Measurements from ENCODE around the gene INSR.
"Not testable (repeated sequence)": the region's sequence is repeated elsewhere in the genome, so short reads cannot be mapped to it uniquely, and the experiment has no call there.

Gene INSR

GRCh38 chr19:7293762-7294557 is at the start of gene INSR:
INSR (minus strand) TSS chr19:7294414; CDS start chr19:7293891, 523 bp downstream.
- peak; percentile 95 for DNase-seq

DNA sequence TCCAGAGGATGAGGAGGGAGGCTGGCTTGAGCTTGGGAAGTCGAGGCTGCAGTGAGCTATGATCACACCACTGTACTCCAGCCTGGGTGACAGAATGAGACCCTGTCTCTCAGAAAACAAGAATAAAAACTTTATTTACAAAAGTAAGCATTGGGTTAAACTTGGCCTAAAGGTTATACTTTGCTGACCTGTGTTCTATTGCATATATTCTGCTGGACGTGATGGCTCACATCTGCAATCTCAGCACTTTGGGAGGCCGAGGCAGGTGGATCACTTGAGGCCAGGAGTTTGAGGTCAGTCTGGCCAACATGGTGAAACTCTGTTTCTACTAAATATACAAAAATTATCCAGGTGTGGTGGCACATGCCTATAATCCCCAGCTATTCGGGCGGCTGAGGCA is 47.9 kb upstream of the INSR start:
- DNase-seq: no peak

DNA sequence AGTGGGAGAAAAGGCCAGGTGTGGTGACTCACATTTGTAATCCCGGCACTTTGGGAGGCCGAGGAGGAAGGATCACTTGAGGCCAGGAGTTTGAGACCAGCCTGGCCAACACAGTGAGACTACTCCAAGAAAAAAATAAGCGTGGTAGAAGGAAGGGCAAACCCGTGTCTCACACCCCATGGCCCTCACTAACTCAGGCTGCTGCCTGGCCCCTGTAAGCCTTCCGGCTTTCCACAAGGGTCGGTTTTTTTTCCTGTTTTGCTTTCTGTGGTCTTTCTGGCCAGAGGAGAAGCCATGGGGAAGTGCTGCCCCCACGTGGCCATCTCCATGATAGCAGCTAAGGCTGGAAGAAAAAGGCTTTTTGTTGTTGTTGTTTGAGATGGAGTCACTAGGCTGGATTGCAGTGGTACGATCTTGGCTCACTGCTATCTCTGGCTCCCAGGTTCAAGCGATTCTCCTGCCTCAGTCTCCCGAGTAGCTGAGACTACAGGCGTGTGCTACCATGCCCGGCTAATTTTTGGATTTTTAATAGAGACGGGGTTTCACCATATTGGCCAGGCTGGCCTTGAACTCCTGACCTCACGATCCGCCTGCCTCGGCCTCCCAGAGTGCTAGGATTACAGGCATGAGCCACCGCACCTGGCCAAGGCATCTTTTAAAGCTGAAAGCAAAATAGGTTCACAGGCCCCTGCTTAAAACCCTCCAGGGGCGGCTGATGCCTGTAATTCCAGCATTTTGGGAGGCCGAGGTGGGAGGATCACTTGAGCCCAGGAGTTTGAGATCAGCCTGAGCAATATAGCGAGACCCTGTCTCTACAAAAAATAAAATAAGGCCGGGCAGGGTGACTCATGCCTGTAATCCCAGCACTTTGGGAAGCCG is 47.0 kb upstream of the INSR start:
- peak; percentile 91 for DNase-seq

GRCh38 chr19:7337380-7338194 is 43.4 kb upstream of the INSR start:
- DNase-seq: no peak

DNA sequence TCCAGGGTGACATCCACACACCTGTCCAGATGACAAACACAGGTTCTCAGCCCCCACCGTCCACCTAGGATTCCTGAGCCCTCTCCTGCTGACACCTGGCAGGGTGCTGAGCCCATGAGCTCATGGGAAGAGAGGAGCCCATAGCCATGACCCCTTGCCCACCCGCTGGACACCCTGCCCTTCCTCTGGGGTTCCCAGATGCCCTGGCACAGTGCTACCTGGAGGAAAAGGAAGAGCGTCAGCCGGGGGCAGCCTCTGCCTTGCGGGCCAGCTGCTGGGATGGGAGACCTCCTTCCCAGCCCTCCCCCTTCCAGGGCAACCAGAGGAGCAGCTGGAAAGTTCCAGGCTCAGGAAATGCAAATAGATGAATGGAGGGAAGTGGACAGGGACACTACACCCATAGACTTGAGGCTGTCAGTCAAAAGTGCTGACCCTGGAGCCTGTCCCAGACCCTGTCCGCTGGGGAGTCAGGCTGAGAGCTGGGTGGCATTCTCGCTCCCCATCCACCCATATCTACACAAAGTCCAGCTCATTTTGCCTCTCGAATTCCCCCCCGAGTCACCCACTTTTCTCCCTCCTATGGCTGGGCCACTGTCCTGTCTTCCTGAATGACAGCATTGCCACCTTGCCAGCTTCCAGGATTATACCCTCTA is 42.2 kb upstream of the INSR start:
- DNase-seq: no peak

DNA sequence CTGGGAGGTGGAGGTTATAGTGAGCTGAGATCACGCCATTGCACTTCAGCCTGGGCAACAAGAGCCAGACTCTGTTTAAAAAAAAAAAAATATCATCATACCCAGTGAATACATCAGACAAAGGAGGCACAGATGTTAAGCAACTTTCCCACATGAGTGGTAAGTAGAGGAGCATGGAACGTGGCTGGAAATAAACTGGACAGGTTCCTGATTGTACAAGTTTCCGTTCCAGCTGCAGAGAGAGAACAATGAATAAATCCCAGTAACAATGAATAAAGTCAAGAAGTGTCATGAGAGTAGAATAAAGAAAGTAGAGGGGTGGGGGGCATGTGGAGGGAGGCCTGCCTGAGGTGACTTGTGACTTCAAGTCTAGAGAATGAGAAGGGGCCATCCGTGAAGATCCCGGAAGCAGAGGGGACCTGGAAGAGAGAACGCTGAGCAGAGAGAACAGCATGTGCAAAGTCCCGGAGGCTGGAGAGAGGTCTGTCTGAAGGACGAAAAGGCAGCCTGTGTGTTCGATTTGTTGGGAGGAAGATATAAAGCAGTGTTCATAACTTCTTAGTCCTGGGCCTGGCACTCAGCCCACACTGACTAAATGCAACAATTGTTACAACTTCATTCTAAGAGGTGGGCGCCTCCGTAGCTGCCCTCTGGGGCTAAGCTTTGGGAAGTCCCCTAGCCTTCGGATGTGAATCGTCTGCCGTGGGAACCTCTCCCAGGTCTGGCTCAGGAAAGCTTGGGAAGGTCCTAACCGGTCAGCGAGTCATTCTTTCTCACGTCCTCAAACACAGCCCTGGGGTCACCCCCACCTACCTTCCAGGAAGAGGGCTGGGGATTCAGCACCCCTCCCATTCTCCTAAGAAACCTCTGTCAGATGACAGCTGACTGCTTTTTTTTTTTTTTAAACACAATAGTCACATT is 39.2 kb upstream of the INSR start:
- no peak for DNase-seq

DNA sequence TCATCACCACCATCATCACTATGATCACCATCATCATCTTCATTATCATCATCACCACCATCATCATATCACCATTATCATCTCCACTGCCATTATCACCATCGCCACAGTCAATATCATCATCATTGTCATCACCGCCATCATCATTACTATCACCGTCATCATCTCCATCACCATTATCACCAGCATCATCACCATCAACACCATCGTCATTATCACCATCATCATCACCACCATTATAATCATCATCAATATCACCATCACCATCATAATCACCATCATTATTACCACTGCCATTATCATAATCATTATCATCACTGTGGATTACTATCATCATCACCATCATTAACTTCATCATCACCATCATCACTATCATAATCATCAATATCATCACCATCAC is 37.2 kb upstream of the INSR start:
- DNase-seq: no peak

DNA sequence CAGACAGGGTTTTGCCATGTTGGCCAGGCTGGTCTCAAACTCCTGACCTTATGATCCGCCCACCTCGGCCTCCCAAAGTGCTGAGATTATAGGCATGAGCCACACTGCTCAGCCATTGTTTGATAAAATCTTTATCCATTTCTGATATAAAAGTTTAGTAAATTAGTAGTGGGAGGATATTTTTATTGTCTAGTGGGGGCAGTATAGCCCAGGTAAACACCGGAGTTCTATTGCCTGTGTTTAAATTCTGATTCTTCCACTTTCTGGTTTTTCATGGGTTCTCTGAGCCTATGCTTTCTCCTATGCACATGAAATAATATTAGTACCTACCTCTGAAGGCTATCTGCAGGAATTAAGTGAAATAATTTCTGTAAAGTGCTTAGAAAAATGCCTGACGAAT is 34.4 kb upstream of the INSR start:
- DNase-seq: no peak

- no peak for DNase-seq
Measured at GRCh38 chr19:7327802-7328201, 33.6 kb upstream of the INSR start.

DNA sequence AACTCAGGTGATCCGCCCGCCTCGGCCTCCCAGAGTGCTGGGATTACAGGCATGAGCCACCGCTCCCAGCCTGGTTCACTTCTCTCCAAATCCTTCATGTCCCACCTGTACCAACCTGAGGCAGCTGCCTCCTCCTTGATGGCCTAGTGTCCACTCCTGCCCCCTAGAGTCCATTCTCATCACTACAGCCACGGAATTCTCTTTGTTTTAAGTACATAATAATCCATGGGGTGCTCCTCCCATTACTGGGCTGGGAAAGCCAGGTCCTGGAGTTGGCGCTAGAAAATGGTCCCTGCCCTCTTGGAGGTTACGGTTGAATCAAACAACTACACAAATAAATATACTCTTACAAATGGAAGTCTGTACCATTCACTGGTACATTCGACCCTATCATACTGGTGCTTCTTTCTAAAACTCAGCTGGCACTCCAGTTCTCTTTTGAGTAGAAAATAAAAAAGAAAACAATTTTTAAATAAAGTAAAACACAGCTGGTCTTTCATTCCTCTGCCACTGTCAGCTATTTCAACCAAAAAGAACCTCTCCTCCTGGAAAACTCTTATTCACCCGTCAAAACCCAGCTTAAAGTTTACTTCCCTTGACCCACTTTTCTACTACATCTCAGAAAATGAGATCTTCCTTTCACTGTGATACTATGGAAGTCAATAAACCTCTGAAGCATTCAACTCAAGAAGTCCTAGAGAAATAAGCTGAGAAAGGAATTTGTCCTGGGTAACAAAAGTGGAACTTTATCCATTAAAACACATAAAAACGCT is 32.1 kb upstream of the INSR start:
- peak; percentile 67 for DNase-seq

GRCh38 chr19:7318176-7318575 is 24.0 kb upstream of the INSR start:
- no peak for DNase-seq

GRCh38 chr19:7312816-7313215 is 18.6 kb upstream of the INSR start:
- DNase-seq: no peak

DNA sequence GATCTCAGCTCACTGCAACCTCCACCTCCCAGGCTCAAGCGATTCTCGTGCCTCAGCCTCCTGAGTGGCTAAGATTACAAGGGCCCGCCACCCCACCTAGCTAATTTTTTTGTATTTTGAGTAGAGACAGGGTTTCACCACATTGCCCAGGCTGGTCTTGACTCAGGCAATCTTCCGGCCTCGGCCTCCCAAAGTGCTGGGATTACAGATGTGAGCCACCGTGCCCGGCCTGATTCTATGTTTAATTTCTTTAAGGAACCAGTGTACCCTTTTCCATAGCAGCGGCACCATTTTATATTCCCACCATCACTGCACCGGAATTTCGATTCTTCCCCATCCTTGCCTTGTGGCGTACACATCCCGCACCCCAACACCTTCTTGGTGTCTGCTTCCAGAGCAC is 17.7 kb upstream of the INSR start:
- DNase-seq: no peak

DNA sequence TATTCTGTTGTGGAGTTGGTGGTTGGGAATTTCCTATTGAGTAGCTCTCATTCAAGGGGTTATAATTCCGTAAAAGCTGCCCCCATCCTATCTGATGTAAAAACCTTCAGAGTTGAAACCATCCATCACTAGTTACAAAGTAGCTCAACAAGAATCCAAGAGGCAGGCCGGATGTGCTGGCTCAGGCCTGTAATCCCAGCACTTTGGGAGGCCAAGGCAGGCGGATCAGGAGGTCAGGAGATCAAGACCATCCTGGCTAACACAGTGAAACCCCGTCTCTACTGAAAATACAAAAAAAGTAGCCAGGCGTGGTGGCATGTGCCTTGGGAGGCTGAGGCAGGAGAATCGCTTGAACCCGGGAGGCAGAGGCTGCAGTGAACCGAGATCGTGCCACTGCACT is 14.1 kb upstream of the INSR start:
- not testable (repeated sequence) for DNase-seq

DNA sequence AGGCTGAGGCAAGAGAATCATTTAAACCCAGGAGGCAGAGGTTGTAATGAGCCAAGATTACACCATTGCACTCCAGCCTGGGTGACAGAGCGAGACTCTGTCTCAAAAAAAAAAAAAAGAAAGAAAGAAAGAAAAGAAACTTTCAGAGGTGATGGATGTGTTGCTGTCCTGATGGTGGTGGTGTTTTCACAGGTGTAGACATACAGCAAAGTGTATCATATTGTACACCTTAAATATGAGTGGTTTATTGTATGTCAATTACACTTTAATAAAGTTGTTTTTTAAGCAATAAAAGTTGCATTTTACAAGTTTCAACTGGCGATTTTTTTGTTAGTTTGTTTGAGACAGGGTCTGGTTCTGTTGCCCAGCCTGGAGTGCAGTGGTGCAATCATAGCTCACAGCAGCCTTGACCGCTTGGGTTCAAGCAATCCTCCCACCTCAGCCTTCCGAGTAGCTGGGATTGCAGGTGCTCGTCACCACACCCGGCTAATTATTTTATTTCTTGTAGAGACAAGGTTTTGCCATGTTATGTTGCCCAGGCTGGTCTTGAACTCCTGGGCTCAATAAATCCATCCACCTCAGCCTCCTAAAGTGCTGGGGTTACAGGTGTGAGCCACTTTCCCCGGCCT is 13.5 kb upstream of the INSR start:
- DNase-seq: no peak

- no peak for DNase-seq
Measured at GRCh38 chr19:7304200-7304599, 10.0 kb upstream of the INSR start.

GRCh38 chr19:7303470-7303869 is 9.3 kb upstream of the INSR start:
- DNase-seq: no peak

DNA sequence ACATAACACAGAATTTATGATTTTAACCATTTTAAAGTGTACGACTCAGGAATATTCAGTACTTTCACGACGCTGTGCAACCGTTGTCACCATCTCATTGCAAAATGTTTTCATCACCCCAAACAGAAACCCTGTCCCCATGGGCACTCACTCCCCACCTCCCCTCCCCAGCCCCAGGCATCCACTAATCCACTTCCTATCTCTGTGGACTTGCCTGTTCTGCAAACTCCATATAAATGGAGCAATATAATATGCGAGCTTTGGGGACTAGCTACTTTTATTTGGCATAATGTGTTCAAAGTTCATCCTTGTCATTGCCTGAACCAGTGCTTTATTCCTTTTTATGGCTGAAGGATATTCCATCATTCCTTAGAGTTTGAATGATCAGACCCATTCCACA is 7.3 kb upstream of the INSR start:
- DNase-seq: no peak

DNA sequence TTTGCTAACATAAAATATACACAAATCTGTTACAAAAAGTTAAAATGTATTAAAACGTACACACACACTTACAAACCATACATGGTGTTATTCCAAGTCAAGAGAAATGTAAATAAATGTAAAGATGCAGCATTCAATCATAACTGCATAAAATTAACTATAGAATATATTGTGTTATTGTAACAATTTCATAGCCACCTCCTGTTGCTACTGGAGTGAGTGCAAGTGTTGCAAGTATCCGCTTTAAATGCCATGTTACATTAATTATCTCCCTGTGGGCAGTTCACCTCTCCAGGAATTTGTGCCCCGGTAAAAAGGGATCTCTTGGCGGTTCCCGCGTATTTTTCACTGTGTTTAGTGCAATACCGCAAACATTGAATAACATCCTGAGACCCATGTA is 3.5 kb upstream of the INSR start:
- DNase-seq: no peak

DNA sequence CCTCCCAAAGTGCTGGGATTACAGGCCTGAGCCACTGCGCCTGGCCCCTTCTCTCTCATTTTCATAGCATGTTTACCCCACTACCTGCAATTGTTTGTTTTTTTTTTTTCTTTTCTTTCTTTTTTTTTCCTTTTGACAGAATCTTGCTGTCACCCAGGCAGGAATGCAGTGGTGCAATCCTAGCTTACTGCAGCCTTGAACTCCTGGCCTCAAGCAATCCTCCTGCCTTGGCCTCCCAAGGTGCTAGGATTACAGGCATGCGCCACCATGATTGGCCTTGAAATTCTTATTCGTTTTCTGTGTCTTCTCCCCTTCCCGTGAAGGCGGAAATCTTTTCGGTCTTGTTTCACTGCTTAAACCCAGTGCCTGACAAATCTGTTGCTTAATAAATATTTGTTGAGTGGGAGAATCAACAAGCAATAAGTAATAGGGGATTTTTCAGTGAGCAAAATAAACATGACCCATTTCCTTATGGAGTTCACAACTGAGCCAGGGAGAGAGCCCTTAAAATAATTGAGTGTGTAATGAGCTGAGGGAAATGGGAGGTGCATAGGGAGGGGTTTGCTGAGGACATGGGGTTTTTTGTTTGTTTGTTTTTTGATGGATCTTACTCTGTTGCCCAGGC is 1.8 kb upstream of the INSR start:
- no peak for DNase-seq

All from islet precursor cell (in vitro differentiated cells).